Kidney (tissue), 14 donors: ENCODE data around the gene ASB9. TPM values are rescaled to one million over a fixed set of nuclear protein-coding genes. Genes with fewer than 3 reads are reported as not detected.

ENCODE experiments used
- DNase-seq, 5 donors: peaks; one replicate each; pipeline ENCODE4 v3.0.0-alpha.2; 2013 to 2020
- FAIRE-seq: peaks from 2 replicates; lab custom pipeline; 2012; peaks lifted over from hg19 to GRCh38; lab: Jason Lieb, UNC
- H3K27ac ChIP-seq, 2 donors: one replicate each; pipeline ENCODE4 v1.7.0; 2013; ENCODE audit warnings: low read depth in 2 of 2, low read length in 2 of 2, inconsistent platforms in 1 of 2
- H3K27me3 ChIP-seq: one replicate; pipeline ENCODE4 v1.7.1; 2013; ENCODE audit warnings: low read length, inconsistent platforms; ENCODE audit not compliant: control insufficient read depth, insufficient read depth
- H3K36me3 ChIP-seq, 3 donors: one replicate each; pipeline versions ENCODE4 v1.7.0 to v1.7.1; 2013; ENCODE audit warnings: low read length in 3 of 3, control low read depth in 1 of 3, inconsistent platforms in 1 of 3; ENCODE audit not compliant: insufficient read depth in 3 of 3, control insufficient read depth in 2 of 3
- H3K4me1 ChIP-seq, 3 donors: one replicate each; pipeline versions ENCODE4 v1.7.0 to v1.7.1; 2013; ENCODE audit warnings: low read length in 3 of 3, inconsistent platforms in 1 of 3, low read depth in 1 of 3; ENCODE audit not compliant: control insufficient read depth in 2 of 3, insufficient read depth in 2 of 3
- H3K4me3 ChIP-seq, 3 donors: one replicate each; pipeline versions ENCODE4 v1.7.0 to v1.8.1; 2013; ENCODE audit warnings: low read length in 3 of 3, control low read depth in 1 of 3, inconsistent platforms in 1 of 3
- H3K9ac ChIP-seq, 3 donors: one replicate each; pipeline versions ENCODE4 v1.7.0 to v1.7.1; 2013; ENCODE audit warnings: low read length in 3 of 3, control low read depth in 1 of 3, inconsistent platforms in 1 of 3
- H3K9me3 ChIP-seq, 3 donors: one replicate each; pipeline versions ENCODE4 v1.7.0 to v1.7.1; 2013; ENCODE audit warnings: low read length in 3 of 3, control low read depth in 1 of 3, inconsistent platforms in 1 of 3; ENCODE audit not compliant: control insufficient read depth in 2 of 3, insufficient read depth in 1 of 3
- intact Hi-C: fragments of 100-400 bp; cut with DNase I; formaldehyde crosslinking; loops from one replicate; pipeline ENCODE4 v1.11.1; 2022
- polyA plus RNA-seq: library from polyadenylated mRNA; stranded (reverse); fragments of 350-450 nt; fragmentation: Illumina TruSeq; extraction: RNeasy Lipid Tissue Mini Kit (QIAGEN cat#74804); gene quantifications from one replicate; pipeline ENCODE4 v1.2.3, GENCODE V29; 2014; ENCODE audit warnings: low read depth, low replicate concordance; ENCODE audit not compliant: insufficient read depth
- total RNA-seq: library from RNA; stranded (reverse); fragmentation: NEBNext Ultra II Directional; extraction: Animal tissue kit (Norgen Biotek cat#: 25700); gene quantifications from one replicate; pipeline ENCODE4 v1.2.1, GENCODE V29; 2021
- TF ChIP-seq, protein P1 (sequence below): IDR thresholded peaks from 3 replicates; pipeline ENCODE4 v1.5.1; 2012; ENCODE audit warnings: mild to moderate bottlenecking, moderate library complexity, borderline replicate concordance; ENCODE audit not compliant: insufficient read depth; ENCODE audit errors: extremely low read depth
- donor health status: control.
- donor health status: control.
- donor health status: control.
- donor health status: control.
- donor health status: control.
- donor health status: DM: yes; HTN: yes; CAD: no.
- donor health status: Normal renal cell carcinoma (clear cell type).

The ASB9 gene
- total and polyA plus RNA-seq, 2 donors from 2014 or later, result 2.6 to 15.7 TPM

GRCh38 chrX:15206306-15206705, 63.6 kb downstream of the ASB9 start:
- intact Hi-C loops, result no loop called here
- Histone ChIP-seq H3K4me3 (no peak overlapping the region), H3K4me1 (no peaks in the 10 kb centered on the region), H3K36me3 (no peaks in the 10 kb centered on the region), H3K9me3 (no peaks in the 10 kb centered on the region), H3K27me3 (no peaks in the 10 kb centered on the region), H3K27ac (no peak overlapping the region), H3K9ac (no peak overlapping the region)
- TF ChIP-seq, protein P1, sequence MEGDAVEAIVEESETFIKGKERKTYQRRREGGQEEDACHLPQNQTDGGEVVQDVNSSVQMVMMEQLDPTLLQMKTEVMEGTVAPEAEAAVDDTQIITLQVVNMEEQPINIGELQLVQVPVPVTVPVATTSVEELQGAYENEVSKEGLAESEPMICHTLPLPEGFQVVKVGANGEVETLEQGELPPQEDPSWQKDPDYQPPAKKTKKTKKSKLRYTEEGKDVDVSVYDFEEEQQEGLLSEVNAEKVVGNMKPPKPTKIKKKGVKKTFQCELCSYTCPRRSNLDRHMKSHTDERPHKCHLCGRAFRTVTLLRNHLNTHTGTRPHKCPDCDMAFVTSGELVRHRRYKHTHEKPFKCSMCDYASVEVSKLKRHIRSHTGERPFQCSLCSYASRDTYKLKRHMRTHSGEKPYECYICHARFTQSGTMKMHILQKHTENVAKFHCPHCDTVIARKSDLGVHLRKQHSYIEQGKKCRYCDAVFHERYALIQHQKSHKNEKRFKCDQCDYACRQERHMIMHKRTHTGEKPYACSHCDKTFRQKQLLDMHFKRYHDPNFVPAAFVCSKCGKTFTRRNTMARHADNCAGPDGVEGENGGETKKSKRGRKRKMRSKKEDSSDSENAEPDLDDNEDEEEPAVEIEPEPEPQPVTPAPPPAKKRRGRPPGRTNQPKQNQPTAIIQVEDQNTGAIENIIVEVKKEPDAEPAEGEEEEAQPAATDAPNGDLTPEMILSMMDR, result no peak
- no peak for FAIRE-seq
- DNase-seq, result no peak

- Histone ChIP-seq H3K27ac (no peak overlapping the region), H3K4me3 (no peak overlapping the region), H3K36me3 (no peaks in the 10 kb centered on the region), H3K9ac (no peak overlapping the region), H3K9me3 (no peaks in the 10 kb centered on the region), H3K27me3 (peaks cover 3% of the 10 kb centered on the region), H3K4me1 (no peaks in the 10 kb centered on the region)
- FAIRE-seq (no peak), DNase-seq (no peak)
- TF ChIP-seq, protein P1, result no peak
- intact Hi-C loops, result no loop called here
Measured at GRCh38 chrX:15204130-15204751, 65.6 kb downstream of the ASB9 start.

- H3K4me3 ChIP-seq, result no peak overlapping the region
- DNase-seq, result no peak
- H3K27ac ChIP-seq, result no peak overlapping the region
- TF ChIP-seq, protein P1, result no peak
- no peaks in the 10 kb centered on the region for H3K9me3 ChIP-seq
- H3K4me1 ChIP-seq, result no peaks in the 10 kb centered on the region
- intact Hi-C loops, result no loop called here
- no peaks in the 10 kb centered on the region for H3K36me3 ChIP-seq
- peaks cover 3% of the 10 kb centered on the region for H3K27me3 ChIP-seq
- peak; percentile 3 for FAIRE-seq
- no peak overlapping the region for H3K9ac ChIP-seq
Measured at GRCh38 chrX:15203694-15204093, 66.2 kb downstream of the ASB9 start.
